Stimulated activated CD8-positive, alpha-beta memory T cell treated with anti-CD3 and anti-CD28 coated beads, Interleukin-12 subunit alpha, Interleukin-12 subunit beta, amount 100 ng/mL, for 4 hours (primary cell): ENCODE measurements around the gene EDN2.

Source experiments
- DNase-seq: peaks from one replicate; pipeline ENCODE4 v3.0.0-alpha.2; 2020; ENCODE audit warnings: low read depth

EDN2 gene

DNA sequence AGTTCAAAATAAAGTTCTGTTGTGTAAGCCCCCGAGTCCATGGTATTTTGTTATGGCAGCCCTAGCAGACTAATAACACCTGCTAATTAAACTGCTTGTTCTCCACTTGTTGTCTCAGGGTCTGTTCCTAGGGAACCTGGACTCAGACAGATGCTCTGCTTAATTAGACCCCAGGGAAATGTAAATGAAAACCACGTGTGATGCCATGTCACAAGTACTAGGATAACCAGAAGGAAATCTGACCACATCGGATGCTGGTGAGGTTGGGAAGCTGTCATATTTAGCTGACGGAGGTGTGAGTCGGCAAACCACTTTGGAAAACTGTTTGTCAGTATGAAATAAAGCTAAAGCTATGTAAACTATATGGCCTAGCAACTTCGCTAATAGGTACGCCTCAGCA lies 19.6 kb downstream of the EDN2 start:
- DNase-seq: no peak

DNA sequence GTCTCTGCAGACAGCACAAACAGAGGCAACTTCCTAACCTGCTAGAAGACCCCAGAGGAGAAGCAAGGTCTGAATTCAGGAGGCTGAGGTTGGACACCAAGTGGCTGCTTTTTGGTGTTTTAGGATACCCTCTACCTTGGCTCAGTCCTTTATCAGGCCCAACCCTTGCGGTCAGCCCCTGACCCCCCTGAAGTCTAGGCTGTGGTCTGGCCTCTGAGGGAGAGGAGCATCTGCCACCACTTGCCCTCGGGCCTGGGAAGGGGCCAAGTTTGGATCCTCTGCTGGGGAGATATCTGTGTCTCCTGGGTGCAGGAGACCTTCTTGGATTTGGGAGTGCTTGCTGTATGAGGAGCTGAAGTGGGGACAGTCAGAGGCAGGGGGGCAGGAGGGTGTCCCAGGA lies 21.0 kb downstream of the EDN2 start:
- no peak for DNase-seq

DNA sequence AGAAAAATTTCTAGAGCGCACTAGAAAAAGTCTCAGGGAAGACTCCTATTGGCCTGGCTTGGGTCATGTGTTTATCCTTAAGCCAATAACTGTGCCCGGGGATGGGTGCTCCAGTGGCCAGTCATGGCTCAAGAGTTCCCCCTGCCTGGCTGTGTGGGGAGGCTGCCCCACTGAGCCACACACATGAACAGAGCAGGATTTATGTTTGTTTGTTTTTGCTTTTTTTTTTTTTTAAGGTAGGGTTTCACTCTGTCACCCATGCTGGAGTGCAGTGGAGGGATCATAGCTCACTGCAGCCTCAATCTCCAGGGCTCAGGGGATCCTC lies 21.8 kb downstream of the EDN2 start:
- no peak for DNase-seq

DNA sequence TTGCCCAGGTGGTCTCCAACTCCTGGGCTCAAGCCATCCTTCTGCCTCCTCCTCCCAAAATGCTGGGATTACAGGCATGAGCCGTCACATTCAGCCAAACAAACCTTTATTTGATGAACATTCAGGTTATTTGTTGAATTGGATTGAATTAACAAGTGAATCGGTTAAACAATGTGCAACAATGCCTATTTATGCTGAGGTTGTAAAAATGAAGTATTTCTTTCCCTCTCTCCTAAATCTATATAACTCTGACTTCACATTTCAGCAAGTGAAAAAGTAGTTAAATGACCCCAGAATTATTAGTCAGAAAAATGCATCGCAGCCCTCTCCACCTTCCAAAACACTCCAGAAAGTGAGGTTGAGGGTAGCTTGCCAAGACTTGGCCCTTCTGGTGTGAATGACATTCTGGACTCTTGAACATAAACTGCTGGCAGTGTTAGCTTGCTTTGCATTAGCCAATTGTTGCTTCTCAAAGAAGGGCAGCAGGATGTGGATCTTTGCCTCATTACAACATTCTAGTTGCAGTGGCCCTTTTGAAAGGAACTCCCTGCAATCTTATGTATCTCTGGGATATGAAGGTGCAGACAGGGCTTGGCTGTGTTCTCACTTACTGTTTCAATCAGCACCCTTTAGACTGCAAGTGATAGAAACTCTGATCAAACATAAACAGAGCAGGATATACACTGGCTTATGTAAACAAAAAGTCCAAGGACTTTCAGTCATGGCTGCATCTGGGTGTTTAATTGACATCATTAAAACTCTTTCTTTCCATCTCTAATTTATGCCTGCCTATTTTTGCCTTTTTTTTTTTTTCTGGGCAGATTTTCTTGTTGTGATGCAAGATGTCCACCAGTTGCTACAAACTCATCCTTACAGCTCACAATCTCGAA lies 22.4 kb downstream of the EDN2 start:
- DNase-seq: no peak

DNA sequence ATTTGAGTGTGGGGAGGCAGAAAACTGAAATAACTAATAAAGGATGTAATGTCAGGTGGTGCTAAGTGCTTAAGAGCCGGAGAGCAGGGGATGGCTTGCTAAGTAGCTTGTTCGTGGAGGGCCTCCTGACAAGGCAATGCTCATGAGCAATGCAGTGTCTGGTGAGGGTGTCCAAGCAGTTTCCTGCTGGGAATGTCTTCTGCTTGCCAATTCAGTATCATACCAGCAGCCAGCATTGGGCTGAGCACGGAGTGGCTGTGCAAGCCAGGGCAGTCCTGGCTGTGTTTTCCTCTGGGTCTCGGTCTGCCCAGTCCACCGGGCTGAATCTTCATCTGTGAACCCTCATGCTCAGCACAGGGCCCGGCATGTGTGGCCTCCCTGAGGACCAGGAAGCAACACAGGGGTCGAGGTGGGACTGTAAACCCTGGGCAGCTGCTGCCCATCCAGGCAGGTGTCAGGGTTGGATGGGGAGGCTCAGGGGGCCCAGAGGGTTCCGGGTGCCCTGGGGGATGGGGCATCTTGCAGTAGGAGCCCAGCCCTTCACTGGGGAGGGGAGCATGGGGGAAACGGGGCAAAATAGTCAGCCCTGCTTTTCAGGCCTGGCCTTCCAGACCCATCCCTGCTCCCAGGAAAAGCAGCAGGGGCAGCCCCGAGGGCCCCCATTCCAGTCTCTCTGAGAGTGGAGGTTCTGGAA lies 27.5 kb downstream of the EDN2 start:
- DNase-seq: no peak

DNA sequence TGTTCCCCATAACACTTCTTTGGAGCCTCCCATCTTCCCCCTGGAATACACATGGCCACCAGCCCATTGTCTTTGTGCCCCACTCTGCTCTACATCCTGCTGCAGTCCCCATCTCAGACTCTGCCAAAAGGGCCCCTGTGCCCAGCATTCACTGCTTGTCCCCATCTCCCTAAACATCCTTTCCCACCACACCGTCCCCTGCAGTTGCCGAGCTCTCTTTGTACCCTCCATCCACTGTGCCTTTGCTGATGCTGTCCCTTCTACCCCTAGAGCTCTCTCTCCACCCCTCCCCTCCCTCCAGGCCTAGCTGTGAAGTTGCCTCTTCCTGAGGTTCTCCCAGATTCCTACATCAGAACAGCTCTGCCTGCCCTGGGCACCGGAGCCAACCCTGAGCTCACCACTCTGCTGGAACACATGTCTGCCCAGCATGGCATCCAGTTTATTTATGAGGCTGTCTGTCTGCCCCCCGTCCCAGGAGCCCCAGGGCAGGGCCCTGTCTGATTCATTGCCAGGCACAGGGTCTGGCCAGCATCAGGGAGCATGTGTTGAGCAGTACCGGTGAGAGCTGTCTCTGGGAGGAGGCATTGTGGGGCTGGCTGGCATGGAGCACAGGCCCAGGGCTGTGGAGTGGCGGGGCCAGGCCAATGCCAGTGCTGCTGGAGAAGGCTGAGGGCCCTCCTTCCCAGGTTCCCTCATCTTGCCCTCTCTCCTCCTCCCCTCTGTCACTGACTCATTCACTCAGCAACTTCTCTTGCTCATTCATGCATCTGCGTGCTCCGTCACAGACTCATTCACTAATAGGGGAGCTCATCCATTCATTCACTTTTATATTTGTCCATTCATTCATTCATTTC lies 28.8 kb downstream of the EDN2 start:
- DNase-seq: no peak

DNA sequence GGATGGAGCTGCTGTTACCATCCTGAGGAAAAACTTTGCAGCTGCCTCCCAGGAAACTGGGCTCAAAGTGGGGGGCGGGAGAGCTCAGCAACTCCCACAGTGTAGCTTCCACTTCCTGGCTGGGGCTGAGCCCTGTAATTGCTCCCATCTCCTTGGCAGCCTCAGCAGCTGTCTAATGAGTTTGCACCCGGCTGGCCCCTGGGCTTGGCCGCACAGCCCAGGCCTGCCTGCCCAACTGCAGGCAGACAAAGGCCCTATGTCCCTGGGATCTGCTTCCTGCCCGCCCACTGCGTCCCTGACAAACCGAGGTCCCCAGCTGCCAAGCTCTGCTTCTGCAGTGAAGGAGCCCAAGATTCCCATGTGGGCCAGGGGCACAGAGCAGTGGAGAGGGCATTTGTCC lies 30.1 kb downstream of the EDN2 start:
- no peak for DNase-seq

DNA sequence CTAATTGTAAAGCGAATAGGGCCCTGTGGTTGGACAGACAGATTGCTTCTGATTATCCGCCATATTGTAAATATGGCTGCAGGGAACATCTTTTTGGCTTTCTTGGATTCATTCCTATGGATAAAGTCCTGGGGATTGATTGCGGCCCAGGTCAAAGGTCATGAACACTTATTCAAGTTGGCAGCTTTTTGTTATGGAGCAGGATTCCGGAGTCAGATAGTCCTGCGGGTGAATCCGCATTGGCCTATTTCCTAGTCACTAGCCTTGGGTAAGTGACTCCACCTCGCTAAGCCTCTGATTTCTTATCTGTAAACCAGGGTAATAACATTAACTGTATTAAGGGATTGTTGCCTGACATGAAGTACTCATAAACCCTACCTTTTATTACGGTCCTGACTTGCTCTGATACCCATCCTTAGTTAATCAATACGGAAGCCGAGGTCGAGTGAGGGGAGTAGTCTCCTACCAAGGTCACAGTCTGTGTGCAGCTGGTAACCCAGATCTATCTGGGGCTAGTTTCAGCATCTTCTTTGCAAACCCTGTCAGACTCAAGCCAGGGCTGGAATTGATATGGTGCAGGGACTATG lies 31.7 kb downstream of the EDN2 start:
- no peak for DNase-seq

DNA sequence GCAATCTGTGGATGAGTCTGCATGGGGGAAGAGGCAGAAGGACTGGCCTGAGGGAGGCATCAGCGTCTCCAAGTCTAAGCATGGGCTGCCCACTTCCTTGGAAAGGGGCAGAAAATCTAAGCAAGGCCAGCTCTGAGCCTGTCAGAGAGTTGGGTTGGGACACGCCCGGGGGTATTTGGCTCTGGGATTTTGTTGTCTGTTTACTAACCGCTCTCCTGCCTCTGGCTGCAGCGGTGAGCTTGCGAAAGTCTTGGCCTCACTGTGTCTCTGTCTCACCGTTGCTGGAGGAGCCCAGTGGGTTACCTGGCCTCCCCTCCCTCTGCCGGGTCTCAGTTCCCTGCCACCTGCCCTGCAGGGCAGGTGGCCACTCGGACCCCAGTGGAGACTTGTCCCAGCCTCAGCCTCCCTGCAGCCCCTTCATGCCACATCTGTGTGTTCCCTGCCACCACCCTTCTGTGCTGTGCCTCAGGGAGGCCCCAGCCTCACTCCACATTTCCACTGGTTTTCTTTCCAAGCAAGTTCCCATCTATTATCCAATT lies 33.7 kb downstream of the EDN2 start:
- DNase-seq: no peak

DNA sequence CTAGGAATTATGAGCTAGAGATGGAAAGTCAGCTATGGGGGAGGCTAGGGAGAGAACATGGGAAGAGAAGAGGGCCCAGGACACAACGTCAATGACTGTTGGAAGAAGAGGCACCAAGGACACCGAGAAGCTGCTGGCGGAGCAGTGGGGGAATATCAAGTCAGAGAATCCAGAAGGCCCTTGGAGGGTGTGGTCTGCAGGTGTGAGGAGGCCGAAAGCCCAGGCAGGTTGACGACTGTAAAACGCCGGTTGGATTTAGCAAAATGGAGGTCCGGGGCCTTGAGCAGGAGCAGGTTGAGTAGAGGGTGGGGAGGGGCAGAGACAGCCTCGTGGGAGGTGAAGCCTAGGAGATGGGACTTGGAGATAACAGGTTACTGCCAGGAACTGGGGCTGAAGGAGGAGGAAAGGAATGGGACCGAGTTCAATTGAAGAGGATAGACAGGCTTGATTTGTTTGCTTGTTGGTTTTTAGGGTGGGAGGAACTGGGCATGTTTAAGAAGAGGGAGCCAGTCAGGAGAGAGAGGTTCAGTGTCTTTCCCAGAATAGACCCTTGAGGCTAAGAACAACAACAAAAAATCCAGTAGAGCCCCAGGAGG lies 35.1 kb downstream of the EDN2 start:
- DNase-seq: no peak

DNA sequence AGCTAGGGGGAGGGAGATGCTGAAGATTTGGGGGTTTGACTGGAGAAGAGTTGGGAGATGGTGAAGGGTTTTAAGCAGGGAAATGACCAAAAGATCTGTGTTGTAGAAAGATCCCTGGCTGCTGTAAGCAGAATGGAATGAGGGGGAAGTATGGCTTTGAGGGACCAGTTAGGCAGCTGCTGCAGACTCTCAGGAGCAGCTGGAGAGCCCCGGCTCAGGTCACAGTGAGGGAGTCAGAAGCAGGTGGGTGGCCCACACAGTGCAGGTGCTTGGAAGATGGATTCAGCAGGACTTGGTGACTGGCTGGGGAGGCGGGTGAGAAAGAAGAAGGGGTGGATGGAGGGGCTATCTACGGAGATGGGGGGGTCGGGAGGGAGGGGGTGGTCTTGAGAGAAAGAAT lies 35.7 kb downstream of the EDN2 start:
- no peak for DNase-seq

DNA sequence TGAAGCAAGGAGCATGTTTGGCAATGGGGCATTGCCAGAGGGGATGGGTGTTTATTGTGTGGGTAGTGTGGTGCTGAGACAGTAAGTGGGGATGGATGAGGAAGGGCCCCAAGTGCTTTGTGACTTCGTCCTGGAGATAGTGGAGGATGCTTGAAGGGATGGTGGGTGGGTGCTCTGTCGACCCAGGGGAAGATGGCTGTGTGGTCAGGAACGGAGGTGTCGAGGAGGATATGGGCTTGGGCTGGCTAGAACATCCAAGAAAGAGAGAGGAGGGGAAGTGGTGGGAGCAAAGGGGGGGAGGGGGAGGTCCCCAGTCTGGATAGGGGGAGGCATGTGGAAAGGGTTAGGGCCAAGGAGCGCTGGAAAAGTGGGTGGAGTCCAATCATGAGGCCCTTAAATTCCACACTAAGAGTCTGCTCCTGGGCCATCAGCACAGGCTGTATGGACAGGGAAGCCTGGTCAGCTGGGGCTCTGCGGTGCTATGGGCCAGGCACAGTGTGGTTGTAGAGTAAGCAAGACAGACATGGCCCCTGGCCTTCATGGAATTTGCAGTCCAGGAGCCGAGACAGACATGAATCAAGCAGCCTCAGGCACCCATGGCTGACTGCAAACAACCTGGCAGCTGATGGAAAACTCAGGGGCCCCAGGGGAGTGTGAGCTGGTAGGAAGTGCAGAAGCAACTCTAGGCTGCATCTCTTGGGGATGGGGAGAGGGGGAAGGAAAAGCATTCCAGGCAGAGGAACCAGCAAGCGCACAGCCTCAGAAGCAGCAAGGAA lies 36.3 kb downstream of the EDN2 start:
- DNase-seq: no peak

DNA sequence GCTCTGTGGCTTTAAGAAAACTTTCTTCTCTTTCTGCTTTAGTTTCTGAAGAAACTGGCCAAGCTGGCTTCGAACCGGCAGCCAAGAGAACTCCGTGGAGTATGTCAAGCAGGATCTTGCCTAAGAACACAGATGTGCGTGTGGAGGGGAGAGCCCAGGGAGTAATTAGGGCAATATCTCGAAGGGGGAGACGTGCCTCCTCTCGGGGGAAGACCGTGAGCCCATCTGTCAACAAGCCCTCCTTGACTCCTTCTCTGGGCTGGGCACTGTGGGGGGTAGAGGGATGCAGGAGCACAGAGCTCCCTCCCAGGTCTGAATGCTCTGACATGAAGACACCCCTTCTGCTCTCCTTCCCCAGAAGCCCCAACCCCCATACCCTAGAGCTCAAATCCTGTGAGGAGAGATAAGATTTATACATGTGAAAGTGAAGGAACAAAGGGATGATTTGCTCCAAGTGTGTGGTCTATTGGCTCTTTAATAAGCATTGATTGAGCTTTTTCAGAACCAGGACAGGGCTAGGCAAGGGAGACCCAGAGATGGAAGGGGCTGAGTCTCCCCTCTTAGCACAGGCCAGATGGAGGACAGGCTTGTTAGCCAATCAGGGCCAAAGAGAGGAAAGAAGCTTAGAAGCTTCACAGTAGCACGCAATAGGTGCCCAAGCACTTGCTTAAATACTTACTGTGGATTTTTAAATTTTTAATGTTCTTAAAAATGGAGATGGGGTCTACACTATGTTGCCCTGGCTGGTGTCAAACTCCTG lies 37.5 kb downstream of the EDN2 start:
- no peak for DNase-seq

DNA sequence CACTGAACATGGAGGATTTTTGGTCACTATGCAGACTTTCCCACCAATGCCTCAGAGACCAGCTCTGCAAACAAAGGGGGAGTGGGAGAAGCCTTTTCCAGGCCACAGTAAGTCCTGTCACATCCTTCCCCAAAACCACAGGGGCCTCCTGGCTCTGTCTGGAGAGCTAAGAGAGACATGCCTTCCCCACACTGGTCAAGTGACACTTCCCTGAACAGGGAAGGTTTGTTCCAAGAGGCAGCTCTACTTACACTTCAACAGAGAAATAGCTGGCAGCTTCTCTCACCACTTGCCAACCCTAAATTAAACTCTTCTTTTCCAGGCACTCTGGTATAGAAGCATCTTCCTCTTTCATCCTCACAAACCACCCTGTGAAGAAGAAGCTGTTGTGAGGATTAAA lies 39.7 kb downstream of the EDN2 start:
- no peak for DNase-seq

DNA sequence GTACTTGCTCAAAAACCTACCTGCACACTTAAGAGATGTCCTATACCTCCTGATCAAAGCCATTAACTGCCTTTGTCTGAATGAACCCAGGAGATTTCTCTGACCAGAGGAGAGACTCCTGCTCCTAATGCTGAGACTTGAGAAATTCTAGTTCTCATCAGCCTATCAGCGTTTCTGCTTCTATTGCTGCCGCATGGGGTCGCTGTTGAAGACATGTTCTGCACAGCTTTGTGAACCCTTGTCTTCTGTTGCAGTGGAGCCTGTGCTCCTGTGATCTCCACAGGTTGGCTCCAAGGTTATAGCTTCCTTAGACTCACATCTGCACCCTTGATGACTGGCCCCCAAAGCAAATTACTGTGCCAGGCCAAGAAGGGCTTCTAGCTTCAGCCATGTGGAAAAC lies 40.2 kb downstream of the EDN2 start:
- DNase-seq: no peak

DNA sequence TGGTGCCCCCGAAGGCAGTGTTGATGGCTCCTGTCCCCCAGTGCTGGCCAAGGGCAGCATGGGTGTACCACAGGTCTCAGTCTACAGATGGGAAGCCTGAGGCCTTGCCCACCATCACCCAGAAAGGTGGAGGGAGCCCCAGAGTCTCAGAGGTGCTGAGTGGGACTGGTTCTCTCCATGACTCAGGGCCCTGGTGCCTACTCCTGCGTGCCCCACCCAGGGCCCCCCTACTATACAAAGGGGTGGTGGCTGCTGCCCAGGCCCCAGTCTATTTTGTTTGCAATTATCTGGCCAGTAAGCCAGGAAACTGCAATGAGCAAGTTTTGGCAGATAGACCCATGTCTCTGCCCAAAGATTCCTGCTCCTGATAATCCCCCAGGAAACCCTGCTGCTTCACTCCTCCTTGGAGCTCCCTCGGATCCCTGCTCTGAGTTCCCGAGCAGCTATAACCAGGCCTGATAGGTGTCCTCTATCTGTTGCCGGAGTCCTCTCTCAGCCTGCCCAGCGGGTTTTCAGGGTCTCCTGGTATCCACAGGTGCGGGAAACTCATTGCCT lies 41.7 kb downstream of the EDN2 start:
- no peak for DNase-seq

DNA sequence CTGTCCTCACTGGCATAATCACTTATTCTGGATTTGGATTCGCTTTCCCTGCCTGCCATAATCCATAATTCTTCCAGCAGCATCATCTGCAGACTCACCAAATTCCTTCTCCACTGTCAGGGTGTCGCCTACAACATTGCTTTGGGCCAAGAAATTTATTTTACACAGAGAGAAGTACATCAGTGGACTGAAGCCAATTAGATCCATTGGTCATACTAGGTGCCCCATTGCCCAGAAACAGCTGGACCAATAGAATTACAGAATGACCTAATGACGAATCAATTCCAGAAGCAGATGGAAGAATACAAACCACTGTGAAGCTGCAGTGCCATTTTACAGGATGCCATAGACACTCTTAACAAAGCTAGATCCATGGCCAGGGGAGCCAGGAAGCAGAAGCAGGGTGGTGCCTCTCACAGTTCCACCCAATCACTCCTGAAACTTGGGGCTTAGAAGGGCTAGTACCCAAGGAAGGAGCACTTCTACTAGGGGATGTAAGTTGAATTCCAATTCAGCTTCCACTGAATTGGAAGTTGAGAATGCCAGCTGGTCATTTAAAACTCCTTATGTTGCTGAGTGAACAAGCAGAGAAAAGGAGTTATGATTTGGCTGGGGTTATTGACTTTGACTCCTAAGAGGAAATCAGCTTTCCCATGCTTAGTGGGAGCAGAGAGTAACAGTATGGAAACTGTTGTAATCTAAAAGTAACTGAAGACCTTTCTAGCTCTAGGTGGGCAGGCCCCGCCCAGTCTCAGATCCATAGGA lies 44.0 kb downstream of the EDN2 start:
- no peak for DNase-seq

DNA sequence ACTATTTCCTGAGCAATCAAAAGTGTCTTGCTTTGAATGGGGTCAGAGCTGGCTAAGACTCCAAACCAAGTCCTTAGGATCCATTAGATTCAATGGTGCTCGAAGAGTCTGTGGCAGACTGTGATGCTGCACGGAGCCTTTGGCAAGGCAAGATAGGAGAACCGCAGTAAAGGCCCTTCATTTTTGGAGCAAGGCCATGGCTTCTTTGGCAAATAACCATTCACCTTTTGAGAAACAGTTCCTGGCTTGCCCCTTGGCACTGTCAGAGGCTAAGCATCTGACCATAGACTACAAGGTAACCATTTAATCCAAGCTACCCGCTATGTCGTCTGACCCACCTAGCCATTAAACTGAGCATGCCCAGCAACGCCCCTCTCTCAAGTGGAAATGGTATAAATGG lies 45.2 kb downstream of the EDN2 start:
- no peak for DNase-seq

DNA sequence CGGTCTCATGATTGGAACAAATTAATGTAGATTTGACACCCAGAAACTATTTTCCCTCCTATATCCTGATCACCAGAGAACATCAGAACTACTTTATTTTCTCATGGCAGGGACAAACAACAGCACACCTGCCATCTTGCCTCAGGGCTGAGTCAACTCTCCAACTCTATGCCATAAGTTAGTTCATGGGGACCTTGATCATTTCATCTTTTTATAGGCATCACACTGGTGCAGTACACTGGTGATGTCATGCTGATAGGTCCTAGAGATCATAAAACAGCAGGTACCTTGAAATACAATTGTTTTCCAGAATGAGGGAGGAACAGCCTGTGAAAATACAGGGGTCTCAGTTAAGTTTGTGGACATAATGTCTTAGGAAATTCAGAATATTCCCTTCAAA lies 45.8 kb downstream of the EDN2 start:
- DNase-seq: no peak
